ENCODE measurements around the gene PRDM2.
"Not testable (repeated sequence)": the region's sequence is repeated elsewhere in the genome, so short reads cannot be mapped to it uniquely, and the experiment has no call there.

The PRDM2 gene

DNA sequence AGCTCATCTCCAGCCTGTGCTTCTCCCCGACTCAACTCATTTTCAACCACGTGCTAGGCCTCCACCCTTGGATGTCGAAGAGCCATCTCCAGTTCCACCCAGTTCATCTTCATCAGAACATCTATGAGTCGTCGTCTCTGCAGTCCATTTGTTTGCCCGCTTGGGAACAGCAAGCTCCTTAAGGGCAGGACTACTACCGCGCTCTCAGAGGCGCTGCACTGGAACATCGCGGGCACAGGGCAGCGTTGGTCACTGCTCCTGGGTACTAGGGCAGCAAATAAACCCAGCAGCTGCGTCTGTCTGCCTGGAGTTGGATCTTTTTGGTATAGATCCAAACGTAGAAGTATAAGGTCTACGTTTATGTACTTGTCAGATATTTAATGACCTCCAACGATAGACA is 478 bp upstream of the PRDM2 start:
- no peak for DNase-seq

DNA sequence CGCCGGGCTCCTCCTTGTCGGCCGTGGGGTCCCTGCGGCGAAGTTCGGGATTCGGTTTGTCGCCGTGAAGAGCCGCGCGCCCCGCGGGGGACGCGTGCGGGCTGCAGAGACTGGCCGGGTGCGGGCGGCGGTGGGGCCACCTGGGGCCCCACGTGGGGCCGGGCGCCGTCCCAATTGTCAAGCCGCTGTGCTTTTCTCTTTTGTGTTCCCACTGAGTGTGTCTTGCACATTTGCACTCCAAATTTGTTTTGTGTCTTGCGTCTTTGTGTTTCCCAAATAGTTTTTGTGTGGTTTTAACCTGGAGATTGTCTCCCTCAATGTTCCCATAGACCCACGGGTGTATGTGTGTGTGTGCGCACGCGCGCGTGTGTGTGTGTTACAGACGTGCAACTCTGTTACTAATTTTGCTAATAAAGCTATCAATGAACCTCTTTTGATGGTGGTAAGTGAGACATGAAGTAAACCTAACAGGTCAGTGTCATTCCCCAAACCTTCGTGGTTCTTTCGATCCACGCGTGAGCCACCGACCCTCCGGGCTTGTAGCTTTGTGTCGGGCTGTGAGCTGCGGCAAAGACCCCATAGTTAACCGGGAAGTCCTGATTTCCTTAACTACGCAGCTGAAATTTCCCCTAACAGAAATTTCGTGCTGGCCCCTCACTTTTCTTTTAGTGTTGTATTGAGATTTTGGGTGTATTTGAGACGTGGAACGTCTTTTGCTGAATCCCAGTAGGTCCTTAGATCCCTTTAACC is 708 bp downstream of the PRDM2 start:
- DNase-seq: peak; percentile 17

DNA sequence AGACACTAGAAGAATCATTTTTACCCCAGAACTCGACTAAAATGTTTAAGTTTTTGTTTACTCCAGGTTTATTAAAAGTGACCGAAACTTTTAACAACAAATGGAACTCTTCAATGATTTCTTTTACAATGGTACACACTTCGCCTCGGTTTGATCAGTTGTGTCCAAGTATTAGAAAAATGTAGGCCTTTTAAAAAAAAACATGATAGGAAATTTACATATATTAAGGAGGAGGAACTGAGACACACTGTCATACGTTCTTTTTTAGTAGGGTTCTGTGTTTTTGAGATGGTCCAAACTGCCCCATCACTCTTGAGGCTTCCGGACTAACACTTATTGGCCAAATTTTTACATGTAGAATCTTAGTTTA is 1.3 kb downstream of the PRDM2 start:
- DNase-seq: no peak

DNA sequence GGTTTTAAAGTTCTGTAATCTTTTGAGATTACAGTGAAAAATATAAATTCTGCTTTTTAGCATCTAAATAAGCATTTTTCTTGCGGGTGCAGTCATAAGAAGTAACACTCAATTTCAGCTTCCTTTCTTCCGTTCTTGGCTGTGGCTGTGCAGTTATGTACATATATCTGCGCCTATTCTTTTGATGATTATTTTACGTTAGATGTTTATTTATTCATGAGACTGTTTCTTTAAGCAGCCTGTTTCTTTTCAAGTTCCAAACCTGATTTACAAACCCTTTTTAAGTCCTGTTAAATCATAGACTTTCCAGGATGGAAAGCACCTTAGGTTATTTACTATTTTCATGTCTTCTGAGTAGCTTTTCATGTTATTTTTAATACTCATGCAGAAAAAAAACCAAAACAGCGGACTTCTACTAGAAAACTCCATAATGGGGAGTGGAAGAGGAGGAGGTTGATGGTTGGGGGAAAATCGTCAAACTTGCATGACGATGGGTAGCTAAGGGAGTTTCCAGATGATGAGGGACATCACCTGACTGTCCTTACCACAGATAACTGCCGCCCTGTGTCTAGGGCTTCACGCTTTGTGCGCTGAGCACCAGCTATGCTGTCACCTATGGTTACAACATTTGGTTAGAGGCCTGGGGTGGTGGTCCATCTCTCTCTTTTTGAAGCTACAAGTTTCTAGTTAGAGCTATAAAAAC is 2.6 kb downstream of the PRDM2 start:
- DNase-seq: peak; percentile 63

DNA sequence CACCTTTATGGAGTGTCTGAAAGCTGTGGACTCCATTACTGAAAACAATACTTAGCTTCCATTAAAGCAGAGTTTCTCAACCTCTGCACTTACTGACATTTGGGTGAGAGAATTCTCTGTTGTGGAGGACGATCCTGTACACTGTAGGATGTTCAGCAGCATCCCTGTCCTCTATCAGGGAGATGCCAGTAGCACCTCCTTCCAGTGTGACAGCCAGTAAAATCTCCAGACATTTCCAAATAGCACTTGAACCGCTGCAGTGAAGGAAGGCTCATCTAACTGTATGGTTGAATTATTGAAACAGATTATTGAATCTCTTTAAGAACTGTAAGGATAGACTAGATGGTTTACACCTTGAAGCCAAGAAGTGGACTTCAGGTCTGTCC is 3.1 kb downstream of the PRDM2 start:
- no peak for DNase-seq

DNA sequence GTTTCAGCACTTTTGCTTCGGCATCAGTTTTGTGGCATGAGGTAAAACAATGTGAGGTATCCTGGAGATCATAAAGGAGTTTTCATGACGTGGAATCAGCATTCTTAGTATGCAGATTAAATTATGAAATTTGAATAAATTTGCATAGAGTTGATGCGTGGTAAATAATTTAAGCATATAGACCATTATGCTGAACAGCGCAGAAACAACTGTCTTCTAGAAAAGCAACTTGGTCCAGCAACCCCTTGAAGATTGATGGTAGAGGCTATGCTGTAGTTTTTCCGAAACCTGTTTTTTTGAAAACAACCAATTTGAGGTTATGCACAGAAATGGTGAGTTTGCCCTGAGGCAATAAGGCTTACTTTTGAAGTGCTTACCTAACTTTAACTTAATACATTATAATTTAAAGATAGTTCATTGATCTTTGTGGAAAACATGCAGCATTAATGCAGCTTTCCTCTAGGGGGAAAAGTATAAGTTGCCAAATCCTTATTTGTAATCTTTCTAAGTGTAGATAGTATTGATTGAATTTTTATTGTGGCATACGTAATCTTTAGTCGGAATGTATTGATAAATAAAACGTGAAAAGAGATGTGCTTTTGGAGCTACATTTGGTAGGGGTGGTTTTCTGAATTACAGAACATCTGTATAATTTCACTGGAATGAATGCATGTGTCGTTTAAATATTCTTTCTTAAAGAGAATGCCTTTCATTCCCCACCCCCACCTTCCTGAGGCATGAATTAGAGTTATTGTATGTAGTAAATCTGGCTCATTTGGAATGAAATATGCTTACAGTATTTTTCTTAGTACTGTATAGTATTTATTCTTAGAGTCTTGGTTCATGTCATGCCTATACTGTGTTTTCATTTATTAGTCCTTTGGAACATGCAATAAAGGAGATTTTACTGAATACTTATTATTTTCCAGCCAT is 3.8 kb downstream of the PRDM2 start:
- DNase-seq: no peak

DNA sequence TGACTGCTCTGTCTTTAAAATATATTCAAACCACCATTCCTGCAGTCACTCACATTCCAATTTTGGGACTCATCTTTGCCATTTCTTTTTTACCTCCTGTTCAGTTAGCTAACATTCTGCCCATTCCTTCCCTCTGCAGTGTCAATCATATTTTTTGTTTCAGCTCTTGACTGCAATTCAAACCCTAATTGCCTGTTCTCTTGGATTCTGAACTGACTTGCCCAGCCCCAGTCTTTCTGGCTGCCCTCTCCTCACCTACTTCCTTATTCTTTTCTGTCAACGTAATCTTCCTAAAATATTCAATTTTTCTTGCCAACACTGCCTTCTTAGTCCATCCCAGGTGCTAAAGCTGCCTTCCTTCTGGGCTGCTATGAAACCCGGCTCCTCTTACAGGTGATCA is 6.1 kb downstream of the PRDM2 start:
- no peak for DNase-seq

DNA sequence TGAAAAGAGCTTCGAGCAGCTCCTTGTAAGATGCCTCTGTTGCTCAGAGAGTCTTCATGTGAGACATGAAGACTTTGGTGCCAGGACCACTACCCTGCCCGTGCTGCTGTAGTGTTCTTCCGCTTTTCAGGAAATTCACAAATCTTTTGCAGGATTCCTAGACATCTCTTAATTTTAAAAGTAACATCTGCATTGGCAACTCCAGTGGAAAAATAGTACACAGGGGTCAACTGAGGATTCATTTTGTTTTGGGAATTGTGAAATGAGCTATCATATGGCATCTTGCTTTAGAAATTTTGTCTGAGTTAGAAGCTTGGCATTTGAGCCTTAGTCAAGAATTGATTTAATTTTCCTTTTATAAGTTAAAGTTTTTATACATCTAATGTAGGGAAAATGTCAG is 7.2 kb downstream of the PRDM2 start:
- no peak for DNase-seq

DNA sequence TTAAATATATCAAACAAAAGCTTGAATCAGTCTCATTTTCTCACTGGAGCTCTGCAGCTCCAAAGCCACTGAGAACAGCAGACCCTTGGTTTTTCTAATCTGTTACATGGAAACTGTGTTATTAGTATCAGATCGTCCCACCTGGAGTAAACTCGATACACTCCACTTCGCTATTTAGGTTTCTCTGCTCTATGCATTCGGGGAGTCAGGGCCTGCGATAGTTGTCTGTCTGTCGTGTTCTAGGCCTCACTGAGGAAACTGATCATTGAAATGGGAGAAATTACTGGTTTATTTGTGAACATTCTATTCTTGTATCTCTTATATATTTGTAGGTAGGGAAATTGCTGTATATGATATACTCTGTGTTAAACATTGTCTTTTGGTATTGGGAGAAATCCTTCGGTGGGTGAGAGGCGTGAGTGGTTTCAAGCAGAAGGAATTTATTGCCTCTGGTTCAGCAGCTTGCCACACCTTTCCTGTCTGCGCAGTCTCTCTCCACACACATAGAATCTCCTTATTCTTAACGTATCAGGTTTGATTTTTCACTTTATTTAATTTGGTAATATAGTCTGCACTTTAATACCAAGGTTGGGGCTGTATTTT is 8.5 kb downstream of the PRDM2 start:
- DNase-seq: no peak

DNA sequence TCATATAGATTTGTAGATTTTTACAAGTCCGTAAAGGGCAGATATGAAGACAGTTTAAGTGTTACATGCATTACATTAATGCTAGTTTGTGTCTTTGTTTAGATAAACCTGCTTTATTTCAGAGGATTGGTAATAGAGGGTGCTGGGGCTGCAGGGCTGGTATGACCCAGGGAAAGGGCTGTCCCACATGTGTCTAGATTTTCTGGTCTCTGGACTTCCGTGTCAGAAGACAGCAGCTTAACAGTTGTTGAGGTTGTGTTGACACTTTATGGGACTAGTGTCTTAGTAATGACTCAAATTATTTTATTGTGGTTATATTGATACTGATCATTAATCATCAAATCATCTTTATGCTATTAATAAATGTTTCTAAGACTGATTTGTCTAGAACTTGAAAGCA is 10.1 kb downstream of the PRDM2 start:
- DNase-seq: no peak

DNA sequence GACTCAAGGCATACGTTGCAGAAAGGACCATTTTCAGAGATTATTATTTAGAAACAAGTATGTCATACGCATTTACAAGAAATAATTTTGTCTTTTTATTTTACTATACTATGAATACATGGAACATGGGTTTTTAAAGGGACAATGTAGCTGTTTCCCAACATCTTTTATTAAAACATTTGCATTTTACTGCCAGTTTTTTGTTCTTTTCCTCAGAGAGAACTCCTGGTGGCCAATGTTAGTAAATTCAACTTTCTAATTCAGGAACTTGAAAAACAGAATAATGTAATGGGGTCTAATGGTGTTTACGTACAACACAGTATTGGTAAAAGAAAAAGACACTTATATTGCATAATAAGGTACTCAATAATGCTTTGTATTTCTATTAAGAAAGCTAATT is 14.9 kb downstream of the PRDM2 start:
- no peak for DNase-seq

DNA sequence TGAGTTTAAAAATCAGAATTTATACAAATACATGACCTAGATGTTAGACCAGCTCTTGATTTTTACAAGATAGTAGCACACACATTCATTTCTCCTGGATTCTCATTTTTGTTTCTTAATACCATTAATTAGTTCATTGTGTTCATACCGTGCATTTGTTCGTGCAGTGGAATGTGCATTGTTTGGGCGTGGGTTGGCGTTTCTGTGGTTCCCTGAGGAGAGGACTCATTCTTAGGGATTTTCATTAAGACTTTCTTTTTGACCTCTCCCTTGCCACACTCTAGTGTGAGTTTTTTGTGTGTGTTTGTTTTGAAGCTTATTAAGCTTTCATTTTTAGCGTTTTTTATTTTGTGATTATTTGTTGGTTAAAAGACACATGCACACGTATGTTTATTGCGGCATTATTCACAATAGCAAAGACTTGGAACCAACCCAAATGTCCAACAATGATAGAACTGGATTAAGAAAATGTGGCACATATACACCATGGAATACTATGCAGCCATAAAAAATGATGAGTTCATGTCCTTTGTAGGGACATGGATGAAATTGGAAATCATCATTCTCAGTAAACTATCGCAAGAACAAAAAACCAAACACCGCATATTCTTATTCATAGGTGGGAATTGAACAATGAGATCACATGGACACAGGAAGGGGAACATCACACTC is 15.8 kb downstream of the PRDM2 start:
- not testable (repeated sequence) for DNase-seq

DNA sequence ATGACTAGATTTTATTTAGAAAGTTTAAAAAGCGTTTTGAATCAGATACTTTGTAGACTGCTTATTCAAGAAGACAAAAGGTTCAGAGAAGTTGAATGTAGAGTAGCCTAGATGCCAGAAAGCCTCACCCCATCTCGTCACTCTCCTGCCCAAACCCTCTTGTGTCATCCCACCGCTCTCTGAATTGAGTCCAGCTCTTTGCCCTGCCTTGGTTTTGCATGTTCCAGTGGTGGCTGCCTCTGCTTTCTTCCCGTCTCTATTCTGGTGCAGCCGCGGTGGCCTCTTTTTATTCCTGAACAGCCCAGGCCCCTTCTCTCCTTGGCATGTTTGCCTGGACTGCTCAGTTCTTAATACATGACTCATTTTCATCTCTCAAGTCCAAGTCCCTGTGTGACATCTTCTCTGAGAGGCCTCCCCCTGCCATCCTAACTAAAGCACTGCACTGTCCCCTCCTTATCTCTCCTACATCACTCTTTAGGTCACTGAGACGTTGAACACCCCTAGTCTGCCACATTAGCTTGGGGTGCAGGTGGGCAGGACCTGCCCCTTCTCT is 22.9 kb downstream of the PRDM2 start:
- no peak for DNase-seq

DNA sequence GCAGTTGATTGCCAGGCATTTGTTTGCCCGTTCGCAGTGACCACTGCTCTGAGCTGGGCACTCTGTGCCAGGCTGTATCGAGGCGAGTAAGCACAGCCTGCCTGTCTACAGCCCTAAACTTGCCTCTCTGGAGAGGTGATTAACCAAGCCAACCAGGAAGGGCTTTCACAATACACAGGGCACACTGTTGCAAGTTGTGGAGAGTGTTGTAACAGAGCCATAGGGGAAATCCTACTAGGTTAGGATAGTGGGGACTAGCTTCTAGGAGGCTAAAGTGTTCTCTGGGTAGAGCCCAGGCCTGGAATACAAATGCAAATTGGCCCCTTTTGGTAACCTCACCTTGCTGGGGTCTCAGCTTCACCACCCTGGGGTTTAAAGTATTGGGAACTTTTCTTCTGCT is 23.8 kb downstream of the PRDM2 start:
- no peak for DNase-seq

DNA sequence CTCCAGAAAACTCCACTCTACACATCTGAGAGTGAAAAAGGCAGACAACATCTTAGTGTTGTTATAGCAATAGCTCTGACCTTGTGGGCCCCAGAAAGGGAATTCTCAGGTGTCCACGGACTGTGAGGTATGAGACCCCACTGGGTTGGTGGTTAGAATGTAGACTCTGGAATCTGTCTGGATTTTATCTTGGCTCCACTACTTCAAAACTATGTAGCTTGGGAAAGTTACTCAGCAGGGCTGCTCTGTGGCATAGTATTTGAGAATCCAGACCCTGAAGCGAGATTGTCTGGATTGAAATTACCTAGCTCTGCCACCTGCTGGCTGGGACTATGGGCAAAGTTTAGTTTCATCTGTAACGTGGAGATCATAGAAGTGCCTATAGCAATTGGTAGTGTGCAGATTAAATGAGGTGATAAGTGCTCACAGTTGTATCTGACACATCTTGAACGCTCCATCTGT is 25.8 kb downstream of the PRDM2 start:
- peak; percentile 37 for DNase-seq

DNA sequence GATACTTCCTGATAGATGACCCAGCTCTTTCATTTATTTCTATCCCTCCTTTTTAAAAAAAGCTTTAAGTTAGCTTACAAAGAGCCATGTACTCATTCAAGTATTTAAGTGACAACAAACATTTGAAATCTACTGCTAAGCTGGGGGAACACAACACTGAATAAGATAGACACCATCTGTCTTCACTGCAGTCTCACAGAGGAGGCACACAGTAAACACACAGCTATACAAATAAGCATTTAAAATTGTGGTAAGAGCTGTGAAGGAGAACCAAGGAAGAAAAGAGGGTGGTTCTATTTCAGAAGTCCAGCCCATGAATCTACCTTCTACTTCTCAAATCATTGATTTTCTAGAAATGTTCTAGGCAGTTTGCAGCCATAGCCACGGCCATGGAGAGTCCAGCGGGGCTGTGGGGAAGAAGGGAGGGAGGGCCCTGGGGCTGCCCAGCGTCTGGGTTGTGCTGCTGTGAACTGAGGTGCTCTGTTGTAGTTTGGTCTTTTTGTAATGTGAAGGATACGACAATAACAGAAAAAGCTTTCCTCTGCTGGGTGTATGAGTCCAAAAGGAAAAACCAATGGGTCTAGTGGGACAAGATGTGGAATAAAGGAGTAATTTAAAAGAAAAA is 28.2 kb downstream of the PRDM2 start:
- no peak for DNase-seq

DNA sequence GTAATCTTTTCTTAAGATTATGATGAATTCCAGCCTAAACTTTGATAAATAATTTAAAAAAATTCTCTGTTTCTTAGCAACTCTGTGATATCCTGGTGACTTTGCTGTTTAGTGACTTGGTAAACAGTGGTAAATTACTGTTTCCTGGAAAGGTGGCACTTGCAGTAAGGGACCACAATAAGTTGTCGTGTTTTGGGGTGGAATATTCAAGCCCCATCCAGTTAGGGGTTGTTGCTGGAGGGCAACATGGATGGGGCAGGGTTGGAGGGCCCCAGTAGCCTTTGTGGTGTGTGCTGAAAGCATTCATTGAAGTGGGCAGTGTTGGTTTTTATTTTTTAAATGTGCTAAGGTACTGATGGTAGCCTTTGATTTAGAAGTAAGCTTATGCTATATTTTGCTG is 30.3 kb downstream of the PRDM2 start:
- DNase-seq: no peak

DNA sequence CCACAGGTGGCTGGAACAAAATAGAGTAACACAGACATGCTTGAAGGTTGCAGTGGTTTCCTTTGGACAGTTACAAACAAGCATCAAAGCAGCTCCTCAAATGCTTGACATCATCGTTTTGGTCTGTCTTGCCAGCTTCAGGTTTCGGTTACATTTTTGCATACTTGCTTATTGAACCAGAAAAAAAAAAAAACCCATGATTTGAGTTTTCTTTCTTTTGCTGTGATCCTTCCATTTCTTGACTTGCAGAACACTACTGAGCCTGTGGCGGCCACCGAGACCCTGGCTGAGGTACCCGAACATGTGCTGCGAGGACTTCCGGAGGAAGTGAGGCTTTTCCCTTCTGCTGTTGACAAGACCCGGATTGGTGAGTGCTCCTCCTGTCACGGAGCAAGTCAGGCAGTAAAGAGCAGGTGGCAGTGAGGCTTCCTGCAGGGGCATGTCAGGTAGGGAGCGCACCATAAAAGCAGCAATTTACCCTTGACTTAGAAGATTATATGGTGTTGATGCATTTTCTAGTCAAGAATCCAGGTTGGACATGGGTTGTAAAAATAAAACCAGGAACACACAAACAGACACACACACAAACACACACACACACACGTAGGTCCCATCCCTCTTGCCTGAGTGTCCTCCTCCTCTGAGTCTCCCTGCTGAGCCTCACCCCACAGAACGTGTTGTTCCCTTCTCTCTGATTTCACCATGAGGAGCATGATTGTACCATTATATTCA is 30.9 kb downstream of the PRDM2 start:
- DNase-seq: peak; percentile 68

DNA sequence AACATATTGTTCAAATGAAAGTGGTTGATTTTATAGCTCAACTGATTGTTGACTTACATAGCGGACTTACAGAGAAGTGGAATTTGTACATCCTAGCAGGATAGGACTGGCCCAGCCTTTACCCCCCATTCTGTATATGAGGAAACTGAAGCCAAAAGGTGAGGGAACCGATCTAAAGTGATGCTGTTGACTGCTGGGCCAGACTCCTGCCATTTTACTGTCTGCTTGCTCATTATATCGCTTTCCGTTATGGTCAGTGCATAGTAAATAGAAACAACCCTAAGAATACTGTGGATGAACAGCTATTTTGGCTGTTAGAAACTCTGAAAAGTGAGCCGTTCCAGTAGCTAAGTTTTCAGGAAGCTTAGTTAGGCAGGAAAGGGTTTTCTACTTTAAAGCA is 31.9 kb downstream of the PRDM2 start:
- DNase-seq: no peak

DNA sequence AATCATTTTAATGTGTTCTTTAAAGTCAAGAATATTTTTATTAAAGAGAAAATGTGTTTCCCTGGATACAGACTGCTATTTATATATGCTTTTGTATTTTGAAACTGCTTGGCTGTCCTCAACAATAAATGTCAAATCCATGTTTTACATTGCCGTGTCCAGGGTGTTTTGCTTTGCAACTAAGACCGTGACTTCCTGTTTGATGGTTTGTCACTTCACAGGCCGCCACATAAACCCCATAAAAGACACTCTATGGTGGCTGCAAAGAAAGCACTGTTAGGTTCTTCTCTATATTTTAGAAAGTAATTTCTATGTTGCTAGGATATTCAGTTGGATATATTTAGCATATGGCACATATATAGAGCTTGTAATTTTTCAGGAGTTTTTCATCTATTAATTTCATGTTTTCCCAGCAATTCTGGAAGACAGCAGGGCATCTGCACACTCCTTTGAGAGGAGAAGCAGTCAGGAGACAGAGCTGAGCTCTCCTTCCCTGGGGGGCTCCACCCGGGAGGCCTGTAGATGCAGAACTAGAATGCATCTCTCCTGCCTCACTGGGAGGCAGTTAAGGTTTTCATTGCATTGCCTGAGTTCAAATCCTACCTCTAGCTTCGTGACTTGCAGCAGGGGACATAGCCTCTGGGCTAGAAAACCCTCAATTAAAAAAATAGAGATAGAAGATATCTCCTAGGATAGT is 33.1 kb downstream of the PRDM2 start:
- DNase-seq: peak; percentile 20

Measured in T-helper 9 cell (primary cell).